Gastrocnemius medialis (tissue), 4 donors: ENCODE measurements around the gene FOXP2.

ENCODE experiments used
- CTCF ChIP-seq, 5 experiments: fragments of 450-650 bp in 3 of 5; fragments of 200-600 bp in 2 of 5; sonication (generic) in 2 of 5; IDR thresholded peaks in 4 of 5; conservative IDR thresholded peaks in 1 of 5; 1 replicate in 4 of 5; 2 replicates in 1 of 5; pipeline ENCODE4 v1.5.1; 2016 to 2019; ENCODE audit warnings: antibody characterized with exemption in 5 of 5, mild to moderate bottlenecking in 3 of 5, moderate library complexity in 3 of 5
- POLR2A ChIP-seq, 2 donors: fragments of 450-650 bp; IDR thresholded peaks; one replicate each; pipeline ENCODE4 v1.6.1; 2017; ENCODE audit warnings: antibody characterized with exemption in 2 of 2, mild to moderate bottlenecking in 2 of 2, moderate library complexity in 2 of 2

GRCh38 chr7:114741911-114742310, 327.3 kb downstream of the FOXP2 start:
- TF ChIP-seq POLR2A (IDR thresholded peaks at IDR 0.05), result no peak
- no peak for TF ChIP-seq CTCF (IDR thresholded peaks at IDR 0.05 in 4 of 5, conservative IDR thresholded peaks at IDR 0.05 in 1 of 5)
